GM13976 (cell line): ENCODE results near the gene SHB.
"Not testable (repeated sequence)": the region's sequence is repeated elsewhere in the genome, so short reads cannot be mapped to it uniquely, and the experiment has no call there.

ENCODE experiments used
- DNase-seq: peaks from one replicate; pipeline ENCODE4 v3.0.0; 2012; ENCODE audit warnings: low spot score
- in situ Hi-C: fragments of 300-500 bp; cut with MboI; formaldehyde crosslinking; loops from one replicate; pipeline ENCODE4 v1.12.0; 2022; ENCODE audit warnings: low sequenced_read_pairs, mixed read lengths, inconsistent platforms; ENCODE audit not compliant: unreplicated experiment
- TF ChIP-seq, protein P1 (sequence below): IDR thresholded peaks from 2 replicates; pipeline ENCODE4 v1.5.1; 2012; ENCODE audit warnings: borderline replicate concordance, mild to moderate bottlenecking; ENCODE audit not compliant: insufficient read depth; ENCODE audit errors: extremely low read depth, missing control alignments, control extremely low read depth

Gene SHB

DNA sequence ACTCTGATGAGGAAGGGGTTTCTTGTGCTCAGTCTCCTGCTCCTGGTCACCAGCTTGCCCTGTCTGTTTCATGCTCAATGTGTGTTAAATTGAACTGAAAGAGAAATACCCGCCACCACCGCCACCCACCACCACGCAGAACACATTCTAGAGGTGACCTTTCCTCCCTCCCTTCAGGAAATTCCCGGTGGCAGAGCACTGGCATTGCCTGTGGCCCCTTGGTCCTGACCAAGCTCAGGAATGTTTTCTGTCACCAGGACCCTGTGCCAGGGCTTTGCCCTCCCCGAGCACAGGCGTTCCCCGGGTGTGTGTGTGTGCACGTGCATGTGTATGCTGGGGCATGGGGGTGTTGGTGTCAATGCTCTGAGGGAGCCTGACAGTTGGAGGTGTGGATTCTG is 154.9 kb downstream of the SHB start:
- no peak for DNase-seq
- TF ChIP-seq, protein P1, sequence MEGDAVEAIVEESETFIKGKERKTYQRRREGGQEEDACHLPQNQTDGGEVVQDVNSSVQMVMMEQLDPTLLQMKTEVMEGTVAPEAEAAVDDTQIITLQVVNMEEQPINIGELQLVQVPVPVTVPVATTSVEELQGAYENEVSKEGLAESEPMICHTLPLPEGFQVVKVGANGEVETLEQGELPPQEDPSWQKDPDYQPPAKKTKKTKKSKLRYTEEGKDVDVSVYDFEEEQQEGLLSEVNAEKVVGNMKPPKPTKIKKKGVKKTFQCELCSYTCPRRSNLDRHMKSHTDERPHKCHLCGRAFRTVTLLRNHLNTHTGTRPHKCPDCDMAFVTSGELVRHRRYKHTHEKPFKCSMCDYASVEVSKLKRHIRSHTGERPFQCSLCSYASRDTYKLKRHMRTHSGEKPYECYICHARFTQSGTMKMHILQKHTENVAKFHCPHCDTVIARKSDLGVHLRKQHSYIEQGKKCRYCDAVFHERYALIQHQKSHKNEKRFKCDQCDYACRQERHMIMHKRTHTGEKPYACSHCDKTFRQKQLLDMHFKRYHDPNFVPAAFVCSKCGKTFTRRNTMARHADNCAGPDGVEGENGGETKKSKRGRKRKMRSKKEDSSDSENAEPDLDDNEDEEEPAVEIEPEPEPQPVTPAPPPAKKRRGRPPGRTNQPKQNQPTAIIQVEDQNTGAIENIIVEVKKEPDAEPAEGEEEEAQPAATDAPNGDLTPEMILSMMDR, result no peak
- in situ Hi-C loops, result loop anchor here (5.0 to 10.0 kb wide), 2 partner anchors 158 to 251 kb away; no protein-coding TSS in a partner anchor

DNA sequence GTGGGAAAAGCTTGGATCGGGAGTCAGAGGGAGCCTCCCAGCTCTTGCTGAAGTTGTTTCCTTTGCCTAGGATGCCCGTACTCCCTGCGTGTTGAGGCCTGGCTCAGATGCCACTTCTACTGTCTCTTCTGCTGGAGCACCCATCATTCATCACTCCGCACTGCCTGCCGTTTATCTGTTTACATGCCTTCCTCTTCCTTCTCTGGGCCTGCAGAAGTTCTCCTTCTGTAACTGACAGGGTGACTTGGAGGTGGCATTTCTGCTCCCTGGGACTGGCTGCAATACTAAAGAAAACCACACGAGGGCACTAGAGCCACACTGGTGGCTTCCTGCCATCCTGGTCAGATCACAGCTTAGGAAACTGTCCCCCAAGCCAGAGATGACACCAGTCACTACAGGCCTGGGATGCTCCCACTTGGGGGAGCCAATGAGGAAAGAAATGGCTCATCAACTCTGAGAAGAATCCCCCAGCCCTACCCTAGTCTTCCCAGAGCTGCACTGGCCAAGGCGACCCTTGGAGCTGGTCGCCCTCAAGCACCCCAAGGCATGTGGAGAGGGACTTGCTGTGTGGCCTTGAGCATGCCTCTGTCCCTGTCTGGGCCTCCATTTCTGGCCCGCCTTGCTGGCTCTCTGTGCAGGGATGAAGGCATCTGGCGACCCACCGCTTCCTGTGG is 155.4 kb downstream of the SHB start:
- in situ Hi-C loops, result loop anchor here (5.0 to 10.0 kb wide), 2 partner anchors 159 to 251 kb away; no protein-coding TSS in a partner anchor
- DNase-seq, result peak; percentile 86
- TF ChIP-seq, protein P1, result peak; percentile 93

DNA sequence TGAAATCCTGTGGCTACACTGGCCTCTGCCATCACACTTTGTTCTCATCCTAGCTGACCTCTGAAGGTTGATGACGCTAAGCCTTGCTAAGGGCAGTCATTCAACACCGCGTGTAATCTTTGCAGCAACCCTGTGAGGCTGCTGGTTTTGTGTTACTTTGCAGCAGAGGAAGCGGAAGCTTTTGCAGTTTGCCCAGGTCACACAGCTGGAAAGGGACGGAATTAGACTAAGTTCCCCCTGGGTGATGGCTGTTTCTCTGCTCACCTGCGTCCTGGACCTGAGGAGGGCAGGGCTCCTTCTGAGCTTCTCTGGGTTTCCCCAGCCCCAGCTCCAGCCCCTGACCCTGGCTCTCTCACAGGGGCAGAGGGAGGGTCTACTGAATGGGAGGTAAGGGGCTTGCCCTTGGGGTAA is 157.8 kb downstream of the SHB start:
- in situ Hi-C loops, result loop anchor here (5.0 to 10.0 kb wide), 2 partner anchors 161 to 254 kb away; no protein-coding TSS in a partner anchor
- TF ChIP-seq, protein P1, result no peak
- no peak for DNase-seq

DNA sequence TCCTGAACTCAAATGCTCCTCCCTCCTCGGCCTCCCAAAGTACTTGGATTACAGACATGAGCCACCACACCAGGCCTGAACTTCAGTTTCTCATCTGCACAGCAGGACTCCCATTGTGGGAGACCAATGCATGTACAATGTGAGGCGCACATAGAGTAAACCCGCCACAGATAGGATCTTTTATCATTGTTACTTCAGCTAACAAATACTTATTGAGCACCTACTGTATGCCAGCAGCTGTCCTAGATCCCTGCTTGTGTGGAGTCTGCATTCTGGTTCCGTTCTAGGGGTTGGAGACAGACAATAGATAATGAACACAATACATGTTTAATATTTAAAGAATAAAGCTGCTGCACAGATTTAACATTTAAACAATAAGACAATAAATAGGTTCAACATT is 158.8 kb downstream of the SHB start:
- DNase-seq, result no peak
- TF ChIP-seq, protein P1, result no peak
- in situ Hi-C loops, result loop anchor here (5.0 to 10.0 kb wide), 2 partner anchors 162 to 255 kb away; no protein-coding TSS in a partner anchor

DNA sequence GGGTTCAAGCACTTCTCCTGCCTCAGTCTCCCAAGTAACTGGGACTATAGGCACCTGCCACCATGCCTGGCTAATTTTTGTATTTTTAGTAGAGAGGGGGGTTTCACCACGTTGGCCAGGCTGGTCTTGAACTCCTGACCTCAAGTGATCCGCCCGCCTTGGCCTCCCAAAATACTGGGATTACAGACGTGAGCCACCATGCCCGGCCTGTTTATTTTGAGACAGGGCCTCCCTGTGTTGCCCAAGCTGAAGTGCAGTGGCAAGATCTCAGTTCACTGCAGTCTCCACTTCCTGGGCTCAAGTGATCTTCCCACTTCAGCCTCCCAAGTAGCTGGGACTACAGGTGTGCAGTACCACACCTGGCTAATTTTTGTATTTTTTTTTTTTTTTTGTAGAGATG is 159.2 kb downstream of the SHB start:
- not testable (repeated sequence) for DNase-seq
- in situ Hi-C loops, result loop anchor here (5.0 to 10.0 kb wide), 3 partner anchors 162 to 455 kb away; no protein-coding TSS in a partner anchor

DNA sequence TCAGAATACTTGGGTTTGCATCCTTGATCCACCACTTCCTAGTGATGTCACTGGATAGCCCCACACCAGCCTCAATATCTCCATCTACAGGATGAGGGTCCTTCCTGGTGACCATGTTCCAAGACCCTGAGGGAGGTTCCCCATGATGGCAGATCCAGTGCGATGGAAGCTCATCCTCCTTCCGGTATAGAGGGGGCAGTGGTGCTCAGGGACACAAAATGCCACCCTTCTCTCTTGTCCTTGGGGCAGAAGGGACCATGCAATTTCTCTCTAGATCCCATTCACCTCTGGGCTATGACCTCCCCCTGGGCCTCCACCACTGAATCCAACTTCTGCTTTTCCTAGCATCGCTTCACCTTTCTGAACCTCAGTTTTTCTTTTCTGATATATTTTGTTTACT is 159.7 kb downstream of the SHB start:
- in situ Hi-C loops, result loop anchor here (10.0 kb wide), 1 partner anchor 455 kb away; no protein-coding TSS in a partner anchor
- TF ChIP-seq, protein P1, result no peak
- no peak for DNase-seq

DNA sequence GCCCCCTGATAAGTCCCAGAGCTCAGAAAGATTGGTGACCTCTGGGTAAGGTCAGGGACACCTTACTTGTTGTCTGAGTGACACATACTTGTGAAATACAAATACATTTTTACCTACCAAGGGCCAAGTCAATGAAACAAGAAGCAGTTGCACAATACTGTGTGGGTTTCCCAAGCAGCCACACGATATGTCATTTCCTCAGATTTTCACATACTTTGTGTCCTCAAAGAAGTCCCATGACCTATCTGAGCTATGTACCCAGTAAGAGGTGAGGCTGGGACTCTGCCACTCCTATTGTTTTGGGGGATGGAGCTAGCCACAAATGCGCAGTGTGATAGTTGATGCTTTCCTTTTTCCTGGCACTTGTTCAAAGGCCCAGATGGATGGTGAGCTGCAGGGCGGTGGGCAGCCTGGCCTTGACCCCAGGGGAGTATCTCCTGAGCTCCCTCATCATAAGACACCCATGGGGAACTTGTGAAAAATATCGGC is 160.3 kb downstream of the SHB start:
- in situ Hi-C loops, result loop anchor here (10.0 kb wide), 1 partner anchor 456 kb away; no protein-coding TSS in a partner anchor
- DNase-seq, result no peak

More for the DNA sequence above, 160.3 kb downstream of the SHB start:
- TF ChIP-seq, protein P1, result no peak
